GM21786 (cell line): ENCODE measurements around the gene COL25A1.
"Not testable (repeated sequence)": the region's sequence is repeated elsewhere in the genome, so short reads cannot be mapped to it uniquely, and the experiment has no call there.

Experiments
- ATAC-seq: cut with Tn5 transposase; IDR thresholded peaks from one replicate; pipeline ENCODE4 v1.9.1; 2021; ENCODE audit not compliant: unreplicated experiment

The COL25A1 gene

DNA sequence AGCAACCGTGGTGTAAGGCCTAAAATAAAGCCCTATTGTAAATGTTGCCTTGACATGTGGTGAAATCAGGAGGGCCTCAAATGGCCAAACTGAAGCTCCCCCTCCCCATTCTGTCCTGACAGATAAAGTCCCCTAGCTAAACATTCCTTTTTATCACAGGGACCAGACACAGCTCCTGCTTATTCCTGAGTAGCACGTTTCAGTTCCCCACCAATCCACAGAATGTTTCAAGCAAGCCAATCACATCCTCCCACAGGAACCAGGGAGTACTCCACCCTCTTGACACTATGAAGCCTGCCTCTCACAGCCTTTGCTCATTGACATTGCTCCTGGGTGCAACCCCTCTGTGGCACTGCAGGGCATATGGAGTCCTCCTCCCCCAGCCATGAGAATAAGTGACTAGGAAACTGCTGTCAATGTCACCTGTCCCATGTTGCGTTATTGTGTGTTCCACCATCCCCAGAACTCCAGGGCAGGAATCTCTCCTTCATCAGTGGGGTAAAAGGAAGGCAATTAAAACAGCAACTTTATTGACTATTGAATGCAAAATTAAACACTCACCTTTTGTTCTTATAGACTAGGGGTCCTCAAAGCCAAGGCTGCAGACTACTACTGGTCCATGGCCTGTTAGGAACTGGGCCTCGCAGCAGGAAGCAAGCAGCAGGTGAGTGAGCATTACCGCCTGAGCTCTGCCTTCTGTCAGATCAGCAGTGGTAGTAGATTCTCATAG is 128.1 kb downstream of the COL25A1 start:
- ATAC-seq: no peak

DNA sequence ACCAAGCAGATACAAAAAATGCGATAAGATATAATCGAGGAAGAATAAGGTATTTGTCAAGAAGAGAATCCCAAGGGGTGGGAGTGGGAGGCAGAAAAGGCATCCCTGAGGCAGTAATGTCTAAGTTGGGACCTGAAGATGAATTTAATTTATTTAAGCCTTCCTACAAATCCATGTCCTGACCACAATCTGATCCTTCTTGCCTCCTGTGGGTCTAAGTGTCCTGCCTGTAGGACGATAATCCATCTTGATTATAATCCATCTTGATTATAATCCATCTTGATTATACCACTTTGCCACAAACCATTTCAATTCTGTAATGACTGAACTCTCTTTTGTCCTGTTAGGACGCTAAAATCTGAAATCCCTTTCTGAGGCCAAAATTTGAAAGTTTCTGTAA is 130.2 kb downstream of the COL25A1 start:
- ATAC-seq: no peak

DNA sequence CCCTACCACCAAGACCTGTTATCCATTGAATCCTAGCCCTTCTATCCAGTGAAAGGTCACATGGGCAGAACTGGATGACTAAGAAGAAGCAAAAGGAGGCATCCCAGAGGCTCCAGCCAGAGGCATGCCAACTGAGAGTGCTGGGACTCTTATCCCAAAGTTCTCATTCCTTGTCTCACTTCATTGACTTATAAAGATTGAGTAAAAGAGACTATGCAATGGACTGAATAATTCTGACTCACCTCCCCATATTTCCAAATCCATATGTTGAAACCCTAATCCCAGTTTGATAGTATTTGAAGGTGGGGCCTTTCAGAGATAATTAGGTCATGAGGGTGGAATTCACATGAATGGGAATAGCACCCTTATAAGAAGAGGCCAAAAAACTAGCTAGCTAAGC is 131.4 kb downstream of the COL25A1 start:
- ATAC-seq: no peak

DNA sequence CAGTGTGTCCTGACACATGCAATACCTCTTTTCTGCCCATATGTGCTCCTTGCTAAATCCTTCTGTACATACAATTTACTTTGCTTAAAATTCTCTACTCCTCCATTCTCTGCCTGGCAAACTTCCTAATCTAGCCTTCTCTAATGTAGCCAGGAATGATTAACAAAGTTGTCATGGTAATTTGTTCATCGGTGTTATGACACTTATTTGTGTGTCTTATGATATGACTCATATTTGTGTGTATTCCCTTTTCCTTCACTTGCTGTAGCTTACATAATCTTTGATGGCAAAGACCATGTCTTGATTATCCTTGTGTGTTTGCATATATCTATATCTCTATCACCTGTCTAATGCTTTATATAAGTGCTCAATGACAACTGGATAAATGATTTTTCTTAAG is 133.3 kb downstream of the COL25A1 start:
- no peak for ATAC-seq

DNA sequence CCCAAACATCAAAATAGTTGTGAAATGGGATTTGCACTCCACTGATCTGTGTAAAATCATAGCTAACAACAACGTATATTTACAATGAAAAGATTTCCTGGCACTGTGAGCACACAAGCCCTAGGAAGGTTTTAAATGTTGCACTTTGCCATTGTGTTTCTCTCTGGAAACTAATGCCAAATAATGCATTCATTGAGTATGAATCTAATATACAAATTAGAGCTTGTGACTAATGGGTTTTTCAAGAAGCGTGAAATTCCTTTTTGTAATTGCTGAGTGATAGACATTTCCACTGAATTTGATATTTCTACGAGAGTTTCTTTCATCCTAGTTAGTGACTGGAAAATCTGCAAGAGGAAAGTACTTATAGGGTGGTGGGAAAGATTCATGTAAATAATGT is 135.9 kb downstream of the COL25A1 start:
- no peak for ATAC-seq

DNA sequence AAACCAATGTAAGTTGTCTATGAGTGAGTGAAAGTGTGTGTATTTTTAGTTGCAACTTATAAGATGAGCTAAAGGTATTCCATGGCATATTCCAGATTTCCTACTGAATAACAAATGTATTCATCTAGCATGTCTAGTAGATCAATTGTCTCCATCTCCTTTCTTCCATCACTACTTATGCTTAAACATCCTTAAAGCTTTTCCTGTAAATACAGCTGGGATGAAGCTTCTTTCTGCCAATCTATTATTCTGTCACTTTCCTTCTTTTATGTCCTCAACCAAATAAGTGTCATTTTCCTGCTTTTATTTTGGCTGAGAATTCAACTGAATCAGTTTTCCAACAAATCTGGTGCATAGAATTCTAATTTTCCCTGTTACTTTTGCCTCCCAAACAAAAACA is 136.3 kb downstream of the COL25A1 start:
- ATAC-seq: no peak

DNA sequence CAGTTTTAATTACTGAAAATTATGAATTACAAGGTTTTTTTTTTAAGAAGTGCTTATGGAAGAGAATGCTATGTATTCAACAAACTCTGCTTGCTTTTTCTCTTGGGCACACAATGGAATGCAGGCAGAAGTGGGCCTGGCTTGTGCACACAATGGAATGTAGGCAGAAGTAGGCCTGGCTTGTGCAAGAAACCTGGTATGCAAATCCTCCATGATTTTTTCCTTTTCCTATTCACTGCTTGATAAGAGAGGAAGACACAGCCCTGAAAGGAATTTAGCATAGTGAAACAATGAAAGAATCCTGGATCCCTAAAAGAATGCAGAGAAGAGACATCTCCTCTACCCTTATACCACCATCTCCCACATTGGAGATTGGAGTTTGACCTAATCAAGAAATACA is 138.4 kb downstream of the COL25A1 start:
- ATAC-seq: no peak

DNA sequence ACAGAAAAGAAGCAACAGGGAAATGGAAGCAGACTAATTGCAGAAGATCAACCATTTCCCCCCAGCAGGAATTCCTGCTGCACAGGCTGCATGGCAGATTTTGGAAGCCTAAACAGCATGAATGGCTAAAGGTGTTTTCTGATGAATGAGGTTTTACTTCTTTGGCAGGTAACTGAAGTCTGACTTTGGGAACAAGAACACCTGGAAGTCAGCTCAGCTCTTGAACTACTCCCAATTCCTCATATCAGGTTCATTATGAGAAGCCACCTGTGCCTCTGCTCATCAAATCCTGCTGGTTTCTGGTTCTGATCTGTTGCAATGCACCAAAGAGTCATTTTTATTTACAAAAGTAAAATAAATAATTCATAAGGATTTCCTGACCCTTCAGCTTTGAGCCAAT is 139.0 kb downstream of the COL25A1 start:
- ATAC-seq: no peak

DNA sequence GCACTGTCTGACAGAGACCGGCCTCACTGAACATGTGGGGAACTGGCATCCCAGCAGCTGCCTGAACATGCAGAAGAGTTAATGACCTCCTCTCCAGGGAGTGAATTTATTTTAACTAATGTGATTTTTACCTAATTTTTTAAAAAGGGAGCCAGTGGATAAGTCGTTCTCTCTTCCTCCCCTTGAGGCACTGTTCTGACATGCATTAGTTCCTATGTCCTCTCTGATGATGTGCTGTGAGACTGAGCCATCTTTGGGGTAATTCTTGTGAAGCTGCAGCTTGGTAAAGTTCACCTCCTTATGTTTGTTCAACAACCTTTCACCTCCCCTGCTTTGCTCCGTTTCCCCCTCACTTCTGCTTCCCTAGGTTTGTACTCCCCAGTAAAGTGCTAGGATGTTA is 139.7 kb downstream of the COL25A1 start:
- no peak for ATAC-seq

DNA sequence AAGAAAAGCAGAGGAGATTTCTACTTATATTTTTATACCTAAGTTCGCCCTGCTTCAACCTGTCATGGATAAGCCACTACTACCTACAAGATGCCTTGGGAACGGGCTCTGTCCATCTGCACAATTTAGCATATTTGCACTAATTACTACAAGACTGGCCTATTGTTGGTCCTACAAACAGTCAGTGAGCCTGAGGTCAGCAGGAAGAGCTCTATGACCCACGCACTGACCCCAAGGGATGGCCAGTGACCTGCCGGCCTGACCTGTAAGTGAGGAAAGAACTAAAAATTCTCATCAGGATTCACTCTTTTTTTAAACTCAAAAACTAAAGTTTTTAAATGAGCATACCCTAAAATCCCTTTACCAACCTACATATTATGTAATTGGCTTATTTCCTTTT is 142.0 kb downstream of the COL25A1 start:
- no peak for ATAC-seq

DNA sequence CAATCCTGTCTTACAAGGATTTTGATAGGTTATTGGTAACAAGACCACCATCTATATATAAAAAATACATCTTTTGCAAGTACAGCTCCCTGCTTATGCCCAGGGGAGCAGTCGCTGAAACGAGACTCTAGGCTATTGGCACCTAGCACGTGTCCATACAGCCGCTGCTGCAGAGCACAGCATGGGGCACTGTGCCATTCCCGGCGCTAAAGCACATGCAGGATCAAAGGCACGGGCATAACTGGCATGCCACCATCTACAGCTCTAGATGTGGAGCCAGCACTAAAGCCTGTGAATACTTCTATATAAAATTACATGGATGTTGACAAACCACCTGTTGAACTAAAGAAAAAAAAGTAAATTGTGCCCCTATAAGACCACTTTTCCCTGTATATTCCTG is 144.8 kb downstream of the COL25A1 start:
- no peak for ATAC-seq

DNA sequence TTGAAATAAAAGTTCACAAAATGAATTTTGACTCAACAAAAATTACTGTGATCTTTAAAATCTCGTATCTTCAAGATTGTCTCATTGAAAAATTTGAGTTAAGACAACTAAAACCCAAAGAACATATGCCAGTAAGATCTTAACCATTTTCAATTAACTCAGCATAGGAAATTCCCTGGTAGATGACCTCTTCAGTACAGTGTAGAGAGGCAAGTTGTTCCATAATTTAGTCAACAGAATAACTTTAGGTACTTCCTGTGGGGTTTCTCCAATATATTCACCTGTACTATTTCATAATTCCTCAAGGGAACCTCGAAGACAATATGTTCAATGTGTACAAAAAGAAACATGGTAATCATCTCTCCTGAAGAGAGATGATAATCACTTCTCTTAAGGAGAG is 145.3 kb downstream of the COL25A1 start:
- ATAC-seq: no peak

DNA sequence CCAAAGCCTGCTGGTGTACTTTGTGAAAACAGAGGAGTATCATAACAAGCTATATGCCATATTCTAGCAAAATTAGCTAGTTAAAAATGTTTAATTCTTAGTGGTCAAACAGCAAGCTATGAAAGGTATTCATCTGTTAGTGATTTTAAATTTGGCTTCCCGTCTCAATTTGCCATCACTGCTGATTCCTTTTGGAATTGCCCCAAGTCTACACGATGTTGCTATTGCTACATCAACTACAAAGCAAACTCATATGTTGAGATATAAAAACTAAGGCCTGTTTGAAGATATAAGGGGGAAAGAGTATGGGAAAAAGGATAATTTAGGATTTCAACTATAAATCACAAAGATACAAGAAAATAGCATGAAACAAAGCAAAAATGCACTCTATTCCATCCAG is 146.1 kb downstream of the COL25A1 start:
- no peak for ATAC-seq

DNA sequence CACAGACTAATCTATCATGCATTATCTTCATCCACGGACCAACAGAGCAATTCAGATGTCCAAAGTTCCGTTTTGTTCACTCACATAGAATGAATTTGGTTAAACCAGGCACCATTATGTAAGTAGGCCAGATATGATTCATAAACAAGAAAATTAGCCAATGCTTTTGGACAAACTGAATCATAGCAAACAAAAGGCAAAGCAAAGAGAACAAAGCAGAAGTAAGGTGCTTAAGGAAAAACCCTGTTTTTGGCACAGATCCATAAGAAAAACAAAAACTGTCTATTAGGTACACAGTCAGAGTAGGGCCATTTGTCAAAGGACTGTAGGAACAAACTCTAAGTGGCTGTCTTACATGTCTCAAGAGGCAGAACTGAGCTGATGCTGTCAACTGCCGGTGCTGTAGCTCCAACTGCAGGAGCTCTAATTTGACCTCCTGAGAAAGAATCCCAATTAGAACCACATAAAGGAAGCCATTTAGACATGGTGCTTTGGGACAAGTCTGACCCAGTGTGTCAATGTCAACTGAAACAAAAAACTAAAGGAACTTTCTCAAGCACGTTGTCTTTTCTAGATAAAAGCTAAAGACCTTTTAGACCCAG is 146.7 kb downstream of the COL25A1 start:
- no peak for ATAC-seq

DNA sequence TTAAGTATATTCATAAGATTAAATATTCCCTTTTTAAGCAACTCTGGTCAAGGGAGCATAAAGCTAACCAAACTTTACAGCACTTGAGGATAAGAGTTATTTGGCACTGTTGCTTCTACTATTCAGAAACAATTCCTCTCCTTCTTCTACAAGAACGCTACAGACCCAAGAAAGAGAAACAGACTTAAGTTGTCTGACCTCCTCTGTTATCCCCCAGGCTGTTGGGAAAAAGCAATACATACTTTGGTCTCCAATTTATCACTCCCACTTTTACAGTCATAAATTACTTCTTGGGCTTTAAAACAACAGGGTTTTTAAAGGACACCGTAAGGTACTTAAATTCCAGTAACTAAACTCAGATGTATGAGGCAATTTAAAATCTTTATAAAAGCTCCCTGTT is 147.4 kb downstream of the COL25A1 start:
- no peak for ATAC-seq

DNA sequence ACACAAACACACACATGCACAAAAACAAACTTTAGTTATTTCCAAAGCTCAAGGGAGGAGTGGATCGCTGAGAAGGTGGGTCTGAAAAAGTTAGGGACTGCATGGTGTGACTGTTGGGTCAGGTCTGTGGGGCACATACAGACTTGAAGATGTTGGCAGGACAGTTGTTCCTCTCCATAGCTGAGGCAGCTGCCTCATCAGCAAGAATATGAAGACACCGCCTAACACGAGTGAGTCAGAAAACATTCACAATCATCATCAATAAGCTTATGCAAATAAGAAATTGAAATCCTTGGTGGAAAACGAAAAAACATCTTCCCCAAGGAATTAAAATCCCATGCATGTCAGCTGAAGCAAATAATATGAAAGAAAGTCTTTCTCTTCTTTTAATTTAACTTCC is 148.0 kb downstream of the COL25A1 start:
- no peak for ATAC-seq

DNA sequence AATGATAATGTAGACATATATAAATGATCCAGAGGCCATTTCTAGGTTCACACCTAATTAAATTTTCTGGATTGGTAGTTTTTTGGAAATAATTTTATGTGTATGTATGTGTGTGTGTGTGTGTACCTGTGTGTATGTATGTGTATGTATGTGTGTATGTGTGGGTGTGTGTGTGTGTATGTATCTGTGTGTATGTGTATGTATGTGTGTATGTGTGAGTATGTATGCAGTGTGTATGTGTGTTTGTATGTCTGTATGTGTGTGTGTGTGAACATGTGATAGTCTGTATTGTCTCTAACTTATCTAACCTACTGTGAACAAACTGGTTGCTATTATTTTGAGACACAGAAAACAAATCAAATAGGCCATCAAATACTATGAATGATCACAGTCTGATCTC is 152.6 kb downstream of the COL25A1 start:
- no peak for ATAC-seq

DNA sequence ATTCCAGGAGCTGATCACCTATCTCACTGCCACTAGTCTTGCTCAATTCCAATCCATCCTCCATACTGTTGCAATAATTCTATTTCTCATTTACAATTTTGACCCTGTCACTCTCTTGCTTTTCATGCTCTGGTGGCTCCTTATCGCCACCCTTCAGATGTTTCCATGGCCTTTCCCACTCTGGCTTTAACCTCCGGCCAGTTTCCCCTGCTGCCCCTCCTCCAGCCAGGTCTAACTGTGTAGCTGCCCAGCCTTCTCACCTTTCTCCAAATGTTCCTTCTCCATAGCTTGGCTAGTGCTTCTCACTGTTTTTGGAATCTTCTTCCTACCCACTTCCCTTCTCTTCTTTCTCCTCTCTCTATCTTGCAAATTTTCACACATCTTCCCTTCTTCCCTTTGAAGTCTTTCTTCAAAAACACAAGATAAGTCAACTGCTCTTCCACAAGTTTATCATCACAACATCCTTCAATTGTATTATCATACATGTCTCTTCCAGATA is 153.8 kb downstream of the COL25A1 start:
- ATAC-seq: no peak

DNA sequence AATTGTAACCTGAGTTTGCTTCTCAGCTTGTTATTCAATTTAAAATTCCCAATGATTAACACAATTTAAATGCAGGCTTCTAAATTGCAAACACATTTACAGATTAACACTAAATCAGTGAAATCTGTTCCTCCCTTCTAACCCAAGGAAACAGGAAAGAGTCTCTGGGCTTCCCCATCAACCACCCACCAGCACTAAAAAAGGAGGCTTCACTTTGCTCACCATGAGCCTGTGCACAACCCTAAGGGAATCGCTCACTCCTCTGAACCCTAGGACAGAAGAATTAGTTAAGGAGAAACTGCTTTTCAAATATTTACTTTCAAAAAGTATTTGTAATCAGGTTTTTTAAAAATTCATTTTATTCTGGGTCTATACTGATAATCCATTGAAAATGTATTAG is 155.3 kb downstream of the COL25A1 start:
- ATAC-seq: no peak

DNA sequence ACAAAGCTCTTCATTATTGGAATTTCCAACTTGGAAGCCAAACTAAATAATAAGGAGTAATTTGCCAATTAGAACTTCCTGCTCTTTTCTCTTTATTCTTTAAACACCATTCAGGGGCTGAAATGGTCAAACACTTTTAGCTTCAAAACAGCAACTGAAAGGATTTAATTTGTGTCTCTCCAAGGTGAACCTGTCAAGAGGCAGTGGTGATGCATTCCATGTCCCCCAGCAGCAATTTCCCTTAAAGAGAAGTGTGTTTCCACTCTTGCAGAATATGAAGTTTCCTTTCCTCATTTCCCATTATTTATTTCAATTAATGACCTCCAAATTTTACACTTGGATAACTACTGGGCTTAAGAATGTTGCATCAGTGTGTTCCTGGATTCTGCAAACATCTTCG is 156.0 kb downstream of the COL25A1 start:
- no peak for ATAC-seq

DNA sequence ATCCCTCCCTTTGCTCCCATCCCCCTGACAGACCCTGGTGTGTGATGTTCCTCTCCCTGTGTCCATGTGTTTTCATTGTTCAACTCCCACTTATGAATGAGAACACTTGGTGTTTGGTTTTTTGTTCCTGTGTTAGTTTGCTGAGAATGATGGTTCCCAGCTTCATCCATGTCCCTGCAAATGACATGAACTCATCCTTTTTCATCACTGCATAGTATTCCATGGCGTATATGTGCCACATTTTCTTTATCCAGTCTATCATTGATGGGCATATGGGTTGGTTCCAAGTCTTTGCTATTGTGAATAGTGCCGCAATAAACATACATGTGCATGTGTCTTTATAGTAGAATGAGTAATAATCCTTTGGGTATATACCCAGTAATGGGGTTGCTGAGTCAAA is 164.3 kb downstream of the COL25A1 start:
- not testable (repeated sequence) for ATAC-seq

DNA sequence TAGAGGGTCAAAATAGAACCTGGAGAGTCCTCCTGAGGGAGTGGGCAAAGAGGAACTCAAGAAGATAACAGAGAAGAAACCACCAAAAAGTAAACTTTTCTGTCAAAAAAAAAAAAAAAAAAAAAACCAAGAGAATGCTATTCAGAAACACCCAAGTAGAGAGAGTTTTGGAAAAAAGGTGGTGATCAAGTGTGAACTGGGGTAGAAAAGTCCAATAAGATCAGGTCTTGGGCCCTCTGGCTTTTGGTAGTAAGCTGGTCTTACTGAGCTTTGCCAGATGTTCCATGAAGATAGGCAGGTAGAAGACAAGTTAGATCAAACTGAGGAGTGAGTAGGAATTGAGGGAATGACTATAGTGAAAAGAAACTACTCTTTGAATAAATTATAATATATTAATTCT is 167.5 kb downstream of the COL25A1 start:
- no peak for ATAC-seq

DNA sequence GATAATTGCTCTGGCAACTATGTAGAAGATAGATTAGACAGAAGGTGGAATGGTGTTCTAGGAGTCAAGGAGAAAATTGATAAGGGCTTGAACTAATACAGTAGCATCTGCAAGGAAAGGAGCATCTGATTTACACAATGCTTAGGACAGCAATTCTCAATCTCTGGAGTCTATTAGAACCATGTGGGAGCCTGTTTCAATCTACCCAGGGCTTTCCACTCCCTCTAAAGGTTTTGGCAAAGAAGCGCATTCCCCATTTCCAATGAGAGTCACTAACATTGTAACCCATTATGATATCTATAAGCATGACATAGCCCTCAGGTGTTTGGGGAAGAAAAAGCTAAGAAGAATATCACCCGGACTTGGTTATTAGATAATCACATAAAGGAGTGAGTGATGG is 168.2 kb downstream of the COL25A1 start:
- ATAC-seq: no peak
